HG03097 (cell line): ENCODE data around the gene LYST.
"Not testable (repeated sequence)": the region's sequence is repeated elsewhere in the genome, so short reads cannot be mapped to it uniquely, and the experiment has no call there.

ENCODE experiments used
- ATAC-seq: cut with Tn5 transposase; IDR thresholded peaks from one replicate; pipeline ENCODE4 v1.9.1; 2021; ENCODE audit not compliant: unreplicated experiment, low FRiP score

Gene LYST

DNA sequence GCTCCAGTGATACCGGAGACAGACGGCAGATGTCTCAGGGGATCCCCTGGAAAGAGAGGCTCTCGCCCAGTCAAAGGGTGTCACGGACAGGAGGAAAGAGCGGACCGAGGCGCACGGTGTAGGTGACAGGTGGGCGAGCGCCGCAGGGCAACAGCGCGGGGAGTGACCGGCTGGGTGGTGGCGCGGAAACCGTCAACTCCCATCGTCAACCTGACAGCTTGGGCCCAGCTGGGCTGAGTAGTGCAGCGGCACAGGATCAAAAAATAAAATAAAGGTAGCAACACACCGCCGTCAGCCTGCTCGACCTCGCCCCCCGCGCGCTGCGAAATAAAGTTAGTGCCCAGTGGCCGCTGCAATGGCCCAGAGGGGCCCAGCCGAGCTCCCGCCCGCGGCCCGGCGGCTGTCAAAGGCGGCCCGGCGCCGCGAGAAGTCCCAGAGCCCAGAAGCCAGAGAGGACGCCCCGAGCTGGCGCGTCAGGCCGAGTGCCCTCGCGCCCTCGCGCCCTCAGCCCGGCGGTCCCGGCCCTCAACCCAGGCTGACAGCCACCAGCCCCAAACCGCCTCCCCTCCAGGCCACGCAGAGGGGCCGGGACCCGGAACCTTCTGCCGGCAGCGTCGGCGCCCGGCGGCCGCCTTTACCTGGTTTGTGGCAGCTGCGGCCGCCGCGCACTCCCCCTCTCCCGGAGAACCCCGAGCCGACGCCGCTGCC is at the start of gene LYST:
TSS of gene LYST (minus strand) at position 702 of the 708 bp plus-strand sequence. CDS start 36,489 bp downstream, outside the sequence.
- ATAC-seq = peak; percentile 37

- not testable (repeated sequence) for ATAC-seq
These were observed 48.8 kb upstream of the LYST start for GRCh38 chr1:235915489-235915888.

DNA sequence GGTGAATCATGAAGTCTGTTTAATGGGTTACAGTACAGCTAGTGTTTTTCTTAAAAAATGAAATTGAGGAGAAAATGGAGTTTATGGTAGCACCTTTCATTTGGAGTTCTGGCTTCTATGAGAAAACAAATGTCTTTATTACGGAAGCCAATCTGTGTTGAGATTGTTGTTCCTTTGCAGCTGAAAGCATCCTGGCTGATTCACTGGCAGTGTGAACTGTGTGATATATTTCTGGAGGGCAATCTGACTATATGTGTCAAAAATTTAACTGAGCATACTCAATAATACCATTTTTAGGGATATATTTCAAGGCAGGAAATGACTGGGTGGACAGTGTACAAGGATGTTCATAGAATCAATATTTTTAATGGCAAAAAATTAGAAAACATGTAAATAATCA is 46.6 kb upstream of the LYST start:
- no peak for ATAC-seq

DNA sequence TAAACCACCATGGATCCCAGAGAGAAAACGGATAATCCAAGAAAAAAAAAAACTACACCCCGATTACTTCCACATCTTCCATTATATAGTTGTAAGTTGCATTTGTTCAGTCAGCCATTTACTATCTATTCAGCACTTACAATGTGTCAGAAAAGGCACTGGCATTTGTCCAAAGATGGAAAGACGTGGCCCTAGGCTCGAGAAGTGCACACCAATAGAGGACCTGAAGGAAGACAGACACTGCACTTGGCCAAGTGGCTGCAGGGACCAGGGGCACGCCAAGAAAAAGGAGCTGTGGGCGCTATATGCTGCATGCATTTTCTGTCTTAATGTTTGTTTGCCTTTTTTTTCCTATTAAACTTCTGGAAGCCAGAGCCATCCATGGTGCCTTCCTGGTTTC is 45.2 kb upstream of the LYST start:
- ATAC-seq = no peak

GRCh38 chr1:235911300-235911662 is 44.6 kb upstream of the LYST start:
- ATAC-seq = no peak

- ATAC-seq = no peak
These were observed 43.9 kb upstream of the LYST start for GRCh38 chr1:235910357-235911299.

DNA sequence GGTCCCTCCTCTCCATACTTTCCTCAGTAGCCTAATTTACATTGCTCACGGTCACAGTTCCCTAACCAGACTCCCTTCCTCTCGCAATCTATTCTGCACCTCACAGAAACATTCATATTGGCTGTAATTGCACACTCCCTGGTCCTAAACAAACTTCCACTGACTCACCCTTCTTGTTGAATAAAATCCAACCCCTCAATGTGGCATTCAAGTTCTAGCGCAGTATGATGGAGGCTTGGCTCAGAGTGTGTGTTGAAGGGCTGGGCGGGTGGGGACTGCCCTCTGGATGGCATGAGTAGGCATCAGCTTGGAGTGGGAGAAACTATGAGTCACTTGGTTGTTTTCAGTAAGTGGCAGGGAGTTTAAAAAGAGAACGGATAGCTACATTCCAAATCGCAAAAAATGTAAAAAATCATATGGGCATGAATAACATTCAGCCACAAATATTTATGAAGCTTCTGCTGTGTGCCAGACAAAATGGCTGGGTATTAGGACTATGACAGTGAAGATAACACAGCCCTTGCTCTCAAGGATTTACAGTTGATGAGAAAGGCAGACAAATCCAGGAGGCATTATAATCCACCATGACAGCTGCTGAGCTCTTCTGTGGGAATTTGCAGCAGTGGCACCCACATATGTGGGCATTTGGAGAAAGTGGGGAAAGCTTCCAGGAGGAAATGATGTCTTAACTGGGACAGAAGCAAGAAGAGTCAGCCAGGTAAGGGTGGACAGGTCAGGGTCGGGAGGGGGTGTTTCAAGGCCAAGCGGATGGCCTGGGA is 42.2 kb upstream of the LYST start:
- no peak for ATAC-seq

GRCh38 chr1:235907897-235908240 is 41.2 kb upstream of the LYST start:
- no peak for ATAC-seq

DNA sequence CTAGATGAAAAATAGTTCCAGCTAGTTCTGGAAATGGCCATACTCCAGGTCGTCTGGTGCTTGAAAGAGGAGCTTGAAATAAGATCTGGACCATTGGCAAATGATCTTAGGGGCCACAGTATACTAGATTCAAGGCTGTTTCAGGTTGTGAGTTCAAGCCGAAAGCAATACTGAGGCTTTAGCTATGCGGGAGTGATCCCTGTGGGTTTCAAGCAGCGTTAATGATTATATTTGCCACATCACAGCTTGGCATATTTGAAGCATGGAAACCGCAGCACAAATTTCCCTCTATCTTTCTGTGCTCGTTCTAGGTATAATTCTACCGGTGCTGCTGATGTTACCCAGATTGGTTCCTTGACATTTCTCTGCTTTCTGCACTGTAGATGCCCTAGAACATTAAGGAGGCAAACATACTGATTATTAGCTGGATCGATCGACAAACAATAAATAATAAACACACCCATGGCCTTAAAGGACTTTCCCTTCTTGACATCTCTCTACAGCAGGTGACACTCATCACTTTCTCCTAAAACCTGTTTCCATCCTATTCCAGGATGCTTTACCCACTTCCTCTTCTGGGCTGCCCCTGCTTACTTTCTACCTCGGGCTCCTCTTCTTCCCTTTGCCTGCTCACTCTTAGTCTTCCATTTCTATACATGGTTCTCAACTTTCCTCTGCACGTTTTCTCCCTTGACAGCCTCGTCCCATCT is 40.6 kb upstream of the LYST start:
- no peak for ATAC-seq

- no peak for ATAC-seq
These were observed 39.7 kb upstream of the LYST start for GRCh38 chr1:235906436-235906835.

DNA sequence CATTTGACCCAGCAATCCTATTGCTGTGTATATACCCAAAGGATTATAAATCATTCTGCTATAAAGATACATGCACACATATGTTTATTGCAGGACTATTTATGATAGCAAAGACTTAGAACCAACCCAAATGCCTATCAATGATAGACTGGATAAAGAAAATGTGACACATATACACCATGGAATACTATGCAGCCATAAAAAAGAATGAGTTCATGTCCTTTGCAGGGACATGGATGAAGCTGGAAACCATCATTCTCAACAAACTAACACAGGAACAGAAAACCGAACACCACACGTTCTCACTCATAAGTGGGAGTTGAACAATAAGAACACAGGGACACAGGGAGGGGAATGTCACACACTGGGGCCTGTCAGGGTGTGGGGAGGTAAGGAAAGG is 37.1 kb upstream of the LYST start:
- not testable (repeated sequence) for ATAC-seq

- ATAC-seq = no peak
These were observed 36.2 kb upstream of the LYST start for GRCh38 chr1:235902677-235903542.

GRCh38 chr1:235901461-235901860 is 34.8 kb upstream of the LYST start:
- no peak for ATAC-seq

GRCh38 chr1:235898126-235898525 is 31.4 kb upstream of the LYST start:
- no peak for ATAC-seq

DNA sequence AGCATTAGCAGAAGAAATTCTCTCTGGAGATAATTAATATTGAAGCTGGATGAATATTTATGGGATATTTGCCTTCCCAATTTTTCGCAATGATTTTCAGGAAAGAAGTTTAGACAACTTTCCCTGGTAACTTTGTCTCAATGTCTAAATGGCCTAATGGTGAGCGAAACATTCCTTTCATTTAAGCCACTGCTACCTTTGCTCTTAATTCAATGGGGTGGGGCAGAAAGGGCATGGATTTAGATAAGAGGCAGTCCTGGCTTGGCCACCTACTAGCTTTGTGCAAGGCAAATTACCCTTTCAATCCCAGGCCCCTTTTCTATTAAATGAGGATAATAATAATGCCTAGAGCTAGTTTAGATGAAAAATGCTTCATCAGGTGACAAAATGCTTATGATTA is 27.1 kb upstream of the LYST start:
- ATAC-seq = no peak

GRCh38 chr1:235892734-235893413 is 26.2 kb upstream of the LYST start:
- no peak for ATAC-seq

GRCh38 chr1:235892202-235892601 is 25.5 kb upstream of the LYST start:
- ATAC-seq = no peak

- peak; percentile 50 for ATAC-seq
These were observed 21.5 kb upstream of the LYST start for GRCh38 chr1:235888119-235888643.

DNA sequence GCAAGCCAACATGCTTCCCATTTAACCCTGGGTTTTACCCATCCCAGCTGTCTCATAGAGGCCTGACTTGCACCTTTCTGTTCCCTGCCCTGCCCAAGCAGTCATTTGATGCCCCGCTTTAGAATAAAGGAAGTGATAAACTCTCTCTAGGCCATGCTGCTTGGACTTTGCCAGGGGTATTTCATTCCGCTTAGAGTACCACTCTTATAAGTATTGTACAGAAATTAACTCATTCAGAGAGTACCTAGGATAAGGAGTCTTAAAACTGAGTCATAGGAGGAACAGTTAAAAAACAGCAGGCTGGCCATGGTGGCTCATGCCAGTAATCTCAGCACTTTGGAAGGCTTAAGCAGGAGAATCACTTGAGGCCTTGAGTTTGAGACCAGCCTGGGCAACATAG is 21.0 kb upstream of the LYST start:
- no peak for ATAC-seq
